HEK293 (cell line): ENCODE results near the gene PPM1F.

ENCODE experiments used
- OSR2 ChIP-seq: fragments of 450-650 bp; formaldehyde crosslinking; IDR thresholded peaks from 2 replicates; pipeline ENCODE4 v1.5.1; 2016; ENCODE audit warnings: missing biosample characterization, missing genetic modification characterization
- SCRT1 ChIP-seq: fragments of 450-650 bp; formaldehyde crosslinking; IDR thresholded peaks from 2 replicates; pipeline ENCODE4 v1.5.1; 2016; ENCODE audit warnings: missing biosample characterization, missing genetic modification characterization, borderline replicate concordance
- TCF7L2 ChIP-seq: IDR thresholded peaks from 2 replicates; pipeline ENCODE4 v1.6.1; 2011; ENCODE audit warnings: low read depth, mild to moderate bottlenecking, inconsistent platforms, low read length, moderate library complexity, borderline replicate concordance
- ZNF555 ChIP-seq: fragments of 450-650 bp; formaldehyde crosslinking; conservative IDR thresholded peaks from 2 replicates; pipeline ENCODE4 v1.5.1; 2017; ENCODE audit warnings: missing biosample characterization, mild to moderate bottlenecking, missing genetic modification characterization, inconsistent platforms
- TF ChIP-seq, protein P1 (sequence below): fragments of 450-650 bp; formaldehyde crosslinking; IDR thresholded peaks from 2 replicates; pipeline ENCODE4 v1.5.1; 2016; ENCODE audit warnings: missing biosample characterization, missing genetic modification characterization, low read depth
- TF ChIP-seq, protein P2 (sequence below): fragments of 450-650 bp; formaldehyde crosslinking; IDR thresholded peaks from 2 replicates; pipeline ENCODE4 v1.5.1; 2016; ENCODE audit warnings: missing biosample characterization, missing genetic modification characterization
- TF ChIP-seq, protein P3 (sequence below): fragments of 450-650 bp; formaldehyde crosslinking; IDR thresholded peaks from 2 replicates; pipeline ENCODE4 v1.5.1; 2017; ENCODE audit warnings: missing biosample characterization, mild to moderate bottlenecking, missing genetic modification characterization, moderate library complexity

DNA sequence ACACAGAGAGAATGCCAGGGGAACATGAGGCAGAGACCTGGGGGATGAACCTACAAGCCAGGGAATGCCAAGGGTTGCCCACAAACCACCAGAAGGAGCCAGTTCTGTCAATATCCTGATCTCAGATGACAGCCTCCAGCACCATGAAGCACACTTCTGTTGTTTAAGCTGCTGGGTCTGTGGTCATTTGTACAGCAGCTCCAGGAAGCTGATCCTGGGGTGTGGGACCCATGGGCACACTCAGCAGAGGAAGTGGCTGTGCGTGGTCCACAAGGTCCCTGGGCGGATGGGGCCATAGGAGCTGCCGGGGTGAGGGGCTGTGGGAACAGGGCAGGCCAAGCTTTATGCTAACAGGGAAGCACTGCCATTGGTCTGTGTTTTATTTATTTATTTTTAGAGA is 12.1 kb downstream of the PPM1F start:
- TF ChIP-seq, protein P1, sequence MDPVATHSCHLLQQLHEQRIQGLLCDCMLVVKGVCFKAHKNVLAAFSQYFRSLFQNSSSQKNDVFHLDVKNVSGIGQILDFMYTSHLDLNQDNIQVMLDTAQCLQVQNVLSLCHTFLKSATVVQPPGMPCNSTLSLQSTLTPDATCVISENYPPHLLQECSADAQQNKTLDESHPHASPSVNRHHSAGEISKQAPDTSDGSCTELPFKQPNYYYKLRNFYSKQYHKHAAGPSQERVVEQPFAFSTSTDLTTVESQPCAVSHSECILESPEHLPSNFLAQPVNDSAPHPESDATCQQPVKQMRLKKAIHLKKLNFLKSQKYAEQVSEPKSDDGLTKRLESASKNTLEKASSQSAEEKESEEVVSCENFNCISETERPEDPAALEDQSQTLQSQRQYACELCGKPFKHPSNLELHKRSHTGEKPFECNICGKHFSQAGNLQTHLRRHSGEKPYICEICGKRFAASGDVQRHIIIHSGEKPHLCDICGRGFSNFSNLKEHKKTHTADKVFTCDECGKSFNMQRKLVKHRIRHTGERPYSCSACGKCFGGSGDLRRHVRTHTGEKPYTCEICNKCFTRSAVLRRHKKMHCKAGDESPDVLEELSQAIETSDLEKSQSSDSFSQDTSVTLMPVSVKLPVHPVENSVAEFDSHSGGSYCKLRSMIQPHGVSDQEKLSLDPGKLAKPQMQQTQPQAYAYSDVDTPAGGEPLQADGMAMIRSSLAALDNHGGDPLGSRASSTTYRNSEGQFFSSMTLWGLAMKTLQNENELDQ (tag by site-specific recombination), result no peak
- TF ChIP-seq OSR2, result no peak
- TF ChIP-seq, protein P2, sequence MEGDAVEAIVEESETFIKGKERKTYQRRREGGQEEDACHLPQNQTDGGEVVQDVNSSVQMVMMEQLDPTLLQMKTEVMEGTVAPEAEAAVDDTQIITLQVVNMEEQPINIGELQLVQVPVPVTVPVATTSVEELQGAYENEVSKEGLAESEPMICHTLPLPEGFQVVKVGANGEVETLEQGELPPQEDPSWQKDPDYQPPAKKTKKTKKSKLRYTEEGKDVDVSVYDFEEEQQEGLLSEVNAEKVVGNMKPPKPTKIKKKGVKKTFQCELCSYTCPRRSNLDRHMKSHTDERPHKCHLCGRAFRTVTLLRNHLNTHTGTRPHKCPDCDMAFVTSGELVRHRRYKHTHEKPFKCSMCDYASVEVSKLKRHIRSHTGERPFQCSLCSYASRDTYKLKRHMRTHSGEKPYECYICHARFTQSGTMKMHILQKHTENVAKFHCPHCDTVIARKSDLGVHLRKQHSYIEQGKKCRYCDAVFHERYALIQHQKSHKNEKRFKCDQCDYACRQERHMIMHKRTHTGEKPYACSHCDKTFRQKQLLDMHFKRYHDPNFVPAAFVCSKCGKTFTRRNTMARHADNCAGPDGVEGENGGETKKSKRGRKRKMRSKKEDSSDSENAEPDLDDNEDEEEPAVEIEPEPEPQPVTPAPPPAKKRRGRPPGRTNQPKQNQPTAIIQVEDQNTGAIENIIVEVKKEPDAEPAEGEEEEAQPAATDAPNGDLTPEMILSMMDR (tag by site-specific recombination), result no peak
- TF ChIP-seq, protein P3, sequence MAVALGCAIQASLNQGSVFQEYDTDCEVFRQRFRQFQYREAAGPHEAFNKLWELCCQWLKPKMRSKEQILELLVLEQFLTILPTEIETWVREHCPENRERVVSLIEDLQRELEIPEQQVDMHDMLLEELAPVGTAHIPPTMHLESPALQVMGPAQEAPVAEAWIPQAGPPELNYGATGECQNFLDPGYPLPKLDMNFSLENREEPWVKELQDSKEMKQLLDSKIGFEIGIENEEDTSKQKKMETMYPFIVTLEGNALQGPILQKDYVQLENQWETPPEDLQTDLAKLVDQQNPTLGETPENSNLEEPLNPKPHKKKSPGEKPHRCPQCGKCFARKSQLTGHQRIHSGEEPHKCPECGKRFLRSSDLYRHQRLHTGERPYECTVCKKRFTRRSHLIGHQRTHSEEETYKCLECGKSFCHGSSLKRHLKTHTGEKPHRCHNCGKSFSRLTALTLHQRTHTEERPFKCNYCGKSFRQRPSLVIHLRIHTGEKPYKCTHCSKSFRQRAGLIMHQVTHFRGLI (tag by site-specific recombination), result no peak
- no peak for TF ChIP-seq ZNF555 (tag by site-specific recombination)
- no peak for TF ChIP-seq SCRT1 (tag by site-specific recombination)
- no peak for TF ChIP-seq TCF7L2
